ENCODE data around the gene MAP3K2.

The MAP3K2 gene

GRCh38 chr2:127280693-127281092, 107.1 kb downstream of the MAP3K2 start:
- DNase-seq, result no peak

- DNase-seq, result no peak
Observed at GRCh38 chr2:127279781-127280180, 108.0 kb downstream of the MAP3K2 start.

GRCh38 chr2:127278959-127279358, 108.8 kb downstream of the MAP3K2 start:
- DNase-seq, result no peak

DNA sequence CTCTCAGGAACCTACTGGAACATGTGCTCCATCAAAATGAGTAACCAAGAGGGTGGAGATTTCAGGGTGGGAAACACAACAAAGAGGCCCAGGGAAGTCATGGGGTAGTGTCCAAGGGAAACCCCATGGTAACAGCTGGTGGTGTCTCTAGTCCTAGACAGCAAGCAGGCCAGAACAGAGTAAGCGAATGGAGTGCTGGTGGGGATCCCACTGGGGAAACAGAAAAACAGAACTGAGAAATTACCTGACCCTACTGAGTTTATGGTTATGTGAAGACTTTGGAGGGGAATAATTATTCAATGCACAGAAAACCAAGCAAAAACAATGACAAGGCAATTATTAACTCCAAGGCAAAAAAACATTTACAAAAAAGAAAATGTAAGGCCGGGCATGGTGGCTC, 110.7 kb downstream of the MAP3K2 start:
- no peak for DNase-seq

DNA sequence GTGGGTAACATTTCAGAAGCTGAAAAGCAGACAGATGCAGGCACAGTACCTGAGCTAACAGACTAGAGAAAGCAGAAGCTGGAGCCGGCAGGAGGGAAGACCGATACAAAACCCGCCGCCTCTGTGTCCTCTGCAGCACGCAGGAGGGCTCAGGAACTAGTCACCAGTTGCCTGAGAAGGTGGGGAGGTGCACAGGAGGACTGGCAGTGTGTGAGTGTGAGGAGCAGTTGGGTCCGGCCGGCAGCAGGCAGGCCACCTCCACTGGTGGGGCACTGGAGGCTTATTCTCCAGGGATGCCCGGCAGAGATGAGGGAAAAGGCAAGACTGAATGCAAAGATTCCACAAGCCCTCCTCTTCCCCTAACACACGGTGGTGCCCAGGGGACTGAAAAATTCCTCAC, 112.0 kb downstream of the MAP3K2 start:
- DNase-seq, result no peak

DNA sequence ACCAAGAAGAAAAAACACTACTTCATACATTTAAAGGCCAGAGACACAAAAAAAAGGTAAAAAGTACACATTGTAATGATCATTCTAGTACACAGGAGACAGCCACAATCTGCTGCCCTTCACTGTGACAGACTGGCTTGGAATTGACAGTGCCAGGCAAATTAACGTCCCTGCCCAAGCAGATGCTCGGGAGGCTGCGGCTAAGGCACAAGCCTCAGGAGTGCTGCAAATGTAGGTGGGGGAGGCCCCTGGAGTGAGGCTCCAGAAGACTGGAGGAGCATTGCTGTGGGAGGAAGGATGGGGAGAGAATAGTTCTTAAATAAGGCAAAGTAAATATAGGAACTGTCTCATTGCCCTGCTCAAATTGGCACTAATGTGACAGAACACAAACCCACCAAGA, 112.4 kb downstream of the MAP3K2 start:
- no peak for DNase-seq

- no peak for DNase-seq
Observed at GRCh38 chr2:127270663-127271062, 117.1 kb downstream of the MAP3K2 start.

- DNase-seq, result no peak
Observed at GRCh38 chr2:127261804-127262406, 125.9 kb downstream of the MAP3K2 start.

DNA sequence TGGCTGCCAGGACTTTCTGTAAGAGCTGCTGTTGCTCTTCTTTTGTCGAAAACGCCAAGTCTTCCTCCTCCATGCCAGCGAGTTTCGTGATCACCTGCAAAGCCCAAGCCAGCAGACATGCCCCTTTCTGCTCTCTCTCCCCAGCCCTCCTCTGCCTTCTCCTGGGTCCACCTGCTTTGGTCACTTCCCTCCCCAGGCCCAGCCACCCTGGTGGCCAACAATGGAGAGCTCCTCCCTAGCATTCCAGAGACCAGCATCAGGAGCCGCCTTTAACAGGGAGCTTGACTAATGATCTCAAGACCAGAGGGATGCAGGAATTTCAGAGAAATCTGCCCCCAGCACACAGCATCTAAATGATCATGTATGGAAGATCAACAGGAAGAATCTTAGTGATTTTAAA, 128.4 kb downstream of the MAP3K2 start:
- no peak for DNase-seq

GRCh38 chr2:127256866-127257265, 130.9 kb downstream of the MAP3K2 start:
- no peak for DNase-seq

DNA sequence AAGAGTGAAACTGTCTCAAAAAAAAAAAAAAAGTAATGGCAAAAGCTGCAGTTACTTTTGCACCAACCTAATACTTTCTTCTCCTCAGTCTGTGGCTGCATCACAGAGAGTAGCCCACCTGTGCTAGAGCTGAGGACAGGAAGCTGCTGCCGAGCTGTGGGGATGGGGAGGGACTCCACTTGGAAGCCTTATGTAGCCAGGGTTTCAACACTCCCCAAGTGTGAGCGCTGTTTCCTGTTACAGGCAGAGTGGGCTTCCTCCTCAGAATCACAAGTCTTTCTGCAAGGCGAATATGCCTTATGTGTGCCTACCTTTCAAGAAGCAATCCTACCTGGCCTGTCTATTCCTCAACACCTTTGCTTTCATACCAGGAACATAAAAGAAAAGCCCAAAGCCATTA, 131.4 kb downstream of the MAP3K2 start:
- no peak for DNase-seq

DNA sequence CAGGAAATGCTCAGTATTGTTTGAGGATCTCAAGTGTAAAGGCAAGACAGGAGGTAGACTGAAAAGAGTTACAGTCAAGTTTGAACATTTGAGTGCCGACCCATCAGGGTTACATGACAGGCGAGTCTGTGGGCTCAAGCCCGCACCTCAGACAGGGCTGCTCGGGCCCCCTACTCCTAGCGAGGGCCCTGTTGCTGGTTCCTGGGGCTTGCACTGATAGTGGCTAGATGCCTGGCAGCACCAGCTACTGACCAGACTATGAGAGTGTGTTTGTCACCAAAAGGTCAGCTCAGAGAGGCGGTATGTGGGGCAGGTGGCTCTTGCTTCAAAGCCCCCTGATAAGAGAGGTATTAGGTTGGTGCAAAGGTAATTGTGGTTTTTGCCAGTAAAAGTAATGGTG, 132.1 kb downstream of the MAP3K2 start:
- DNase-seq, result no peak

- no peak for DNase-seq
Observed at GRCh38 chr2:127255146-127255545, 132.6 kb downstream of the MAP3K2 start.

- DNase-seq, result no peak
Observed at GRCh38 chr2:127254386-127254981, 133.3 kb downstream of the MAP3K2 start.

Data from kidney glomerular epithelial cell (primary cell).